OCI-M2 (cell line): ENCODE data around the gene NFE2L1.
"Not testable (repeated sequence)": the region's sequence is repeated elsewhere in the genome, so short reads cannot be mapped to it uniquely, and the experiment has no call there.

Experiments
- DNase-seq: peaks from one replicate; lab custom pipeline; 2025; ENCODE audit not compliant: unreplicated experiment; lab: John Stamatoyannopoulos, UW

Gene NFE2L1

GRCh38 chr17:48067245-48067644 is 19.1 kb downstream of the NFE2L1 start:
- DNase-seq, result no peak

GRCh38 chr17:48067808-48068207 is 19.6 kb downstream of the NFE2L1 start:
- DNase-seq, result not testable (repeated sequence)

- no peak for DNase-seq
Measured at GRCh38 chr17:48068491-48068961, 20.4 kb downstream of the NFE2L1 start.

- DNase-seq, result no peak
Measured at GRCh38 chr17:48070195-48070594, 22.0 kb downstream of the NFE2L1 start.

GRCh38 chr17:48071654-48072053 is 23.5 kb downstream of the NFE2L1 start:
- DNase-seq, result no peak

- not testable (repeated sequence) for DNase-seq
Measured at GRCh38 chr17:48072811-48073210, 24.7 kb downstream of the NFE2L1 start.

GRCh38 chr17:48073566-48074094 is 25.5 kb downstream of the NFE2L1 start:
- not testable (repeated sequence) for DNase-seq

- DNase-seq, result no peak
Measured at GRCh38 chr17:48074322-48075081, 26.3 kb downstream of the NFE2L1 start.

GRCh38 chr17:48077152-48077551 is 29.0 kb downstream of the NFE2L1 start:
- DNase-seq, result not testable (repeated sequence)

GRCh38 chr17:48081858-48082257 is 33.7 kb downstream of the NFE2L1 start:
- DNase-seq, result no peak

GRCh38 chr17:48084932-48085331 is 36.8 kb downstream of the NFE2L1 start:
- no peak for DNase-seq

- no peak for DNase-seq
Measured at GRCh38 chr17:48093341-48094045, 45.3 kb downstream of the NFE2L1 start.

GRCh38 chr17:48095611-48096010 is 47.5 kb downstream of the NFE2L1 start:
- no peak for DNase-seq

- no peak for DNase-seq
Measured at GRCh38 chr17:48100160-48100559, 52.0 kb downstream of the NFE2L1 start.

GRCh38 chr17:48100591-48101011 is 52.4 kb downstream of the NFE2L1 start:
- no peak for DNase-seq

- peak; percentile 45 for DNase-seq
Measured at GRCh38 chr17:48101012-48101720, 53.0 kb downstream of the NFE2L1 start, which contains the start of gene CBX1. Gene CBX1 (minus strand): TSS chr17:48101478. CDS start chr17:48077004, 24,474 bp downstream.

GRCh38 chr17:48102043-48102750 is 54.0 kb downstream of the NFE2L1 start:
- DNase-seq, result no peak

- DNase-seq, result no peak
Measured at GRCh38 chr17:48102798-48103715, 54.9 kb downstream of the NFE2L1 start.

- DNase-seq, result no peak
Measured at GRCh38 chr17:48104440-48104839, 56.3 kb downstream of the NFE2L1 start.

- no peak for DNase-seq
Measured at GRCh38 chr17:48106802-48107136, 58.6 kb downstream of the NFE2L1 start.
